ENCODE data around the gene KIAA0232.

The KIAA0232 gene

GRCh38 chr4:6760865-6761264, 21.7 kb upstream of the KIAA0232 start:
- no peak for DNase-seq (ENCODE audit: low read depth)
- H3K4me3 ChIP-seq (ENCODE audit: low read depth, low read length), result no peak overlapping the region
- no peak for TF ChIP-seq MYC (IDR thresholded peaks at IDR 0.05; ENCODE audit: low read depth, low read length)
- no peak for TF ChIP-seq MAX (IDR thresholded peaks at IDR 0.05; ENCODE audit: low read depth, low read length)
- TF ChIP-seq CTCF (IDR thresholded peaks at IDR 0.05; ENCODE audit: low read depth, low read length), result no peak
- no peak for TF ChIP-seq POLR2A (IDR thresholded peaks at IDR 0.05; ENCODE audit: extremely low read depth, insufficient read length)

GRCh38 chr4:6761649-6762615, 20.6 kb upstream of the KIAA0232 start:
- DNase-seq (ENCODE audit: low read depth), result no peak
- TF ChIP-seq MYC (IDR thresholded peaks at IDR 0.05; ENCODE audit: low read depth, low read length) (no peak), CTCF (IDR thresholded peaks at IDR 0.05; ENCODE audit: low read depth, low read length) (no peak), MAX (IDR thresholded peaks at IDR 0.05; ENCODE audit: low read depth, low read length) (no peak), POLR2A (IDR thresholded peaks at IDR 0.05; ENCODE audit: extremely low read depth, insufficient read length) (no peak)
- H3K4me3 ChIP-seq (ENCODE audit: low read depth, low read length), result no peak overlapping the region

GRCh38 chr4:6763330-6763851, 19.1 kb upstream of the KIAA0232 start:
- no peak overlapping the region for H3K4me3 ChIP-seq (ENCODE audit: low read depth, low read length)
- peak; percentile 42 for DNase-seq (ENCODE audit: low read depth)
- TF ChIP-seq POLR2A (IDR thresholded peaks at IDR 0.05; ENCODE audit: extremely low read depth, insufficient read length) (no peak), CTCF (IDR thresholded peaks at IDR 0.05; ENCODE audit: low read depth, low read length) (no peak), MYC (IDR thresholded peaks at IDR 0.05; ENCODE audit: low read depth, low read length) (no peak), MAX (IDR thresholded peaks at IDR 0.05; ENCODE audit: low read depth, low read length) (no peak)

- TF ChIP-seq MAX (IDR thresholded peaks at IDR 0.05; ENCODE audit: low read depth, low read length) (no peak), CTCF (IDR thresholded peaks at IDR 0.05; ENCODE audit: low read depth, low read length) (no peak), MYC (IDR thresholded peaks at IDR 0.05; ENCODE audit: low read depth, low read length) (no peak)
Measured at GRCh38 chr4:6764976-6765620, 17.4 kb upstream of the KIAA0232 start.

GRCh38 chr4:6765703-6766102, 16.8 kb upstream of the KIAA0232 start:
- no peak for DNase-seq (ENCODE audit: low read depth)
- TF ChIP-seq CTCF (IDR thresholded peaks at IDR 0.05; ENCODE audit: low read depth, low read length), result no peak
- no peak for TF ChIP-seq MAX (IDR thresholded peaks at IDR 0.05; ENCODE audit: low read depth, low read length)
- TF ChIP-seq POLR2A (IDR thresholded peaks at IDR 0.05; ENCODE audit: extremely low read depth, insufficient read length), result no peak
- TF ChIP-seq MYC (IDR thresholded peaks at IDR 0.05; ENCODE audit: low read depth, low read length), result no peak
- H3K4me3 ChIP-seq (ENCODE audit: low read depth, low read length), result no peak overlapping the region

More at GRCh38 chr4:6764976-6765620, 17.4 kb upstream of the KIAA0232 start:
- DNase-seq (ENCODE audit: low read depth), result no peak
- no peak overlapping the region for H3K4me3 ChIP-seq (ENCODE audit: low read depth, low read length)

Measured in NB4 (cell line).